Activated CD4-positive, alpha-beta T cell treated with anti-CD3 and anti-CD28 coated beads for 24 hours (primary cell): ENCODE data around the gene F2R.

ENCODE experiments used
- DNase-seq, 2 donors: peaks; one replicate each; pipeline ENCODE4 v3.0.0-alpha.2; 2020; ENCODE audit warnings: low read depth in 2 of 2

The F2R gene

DNA sequence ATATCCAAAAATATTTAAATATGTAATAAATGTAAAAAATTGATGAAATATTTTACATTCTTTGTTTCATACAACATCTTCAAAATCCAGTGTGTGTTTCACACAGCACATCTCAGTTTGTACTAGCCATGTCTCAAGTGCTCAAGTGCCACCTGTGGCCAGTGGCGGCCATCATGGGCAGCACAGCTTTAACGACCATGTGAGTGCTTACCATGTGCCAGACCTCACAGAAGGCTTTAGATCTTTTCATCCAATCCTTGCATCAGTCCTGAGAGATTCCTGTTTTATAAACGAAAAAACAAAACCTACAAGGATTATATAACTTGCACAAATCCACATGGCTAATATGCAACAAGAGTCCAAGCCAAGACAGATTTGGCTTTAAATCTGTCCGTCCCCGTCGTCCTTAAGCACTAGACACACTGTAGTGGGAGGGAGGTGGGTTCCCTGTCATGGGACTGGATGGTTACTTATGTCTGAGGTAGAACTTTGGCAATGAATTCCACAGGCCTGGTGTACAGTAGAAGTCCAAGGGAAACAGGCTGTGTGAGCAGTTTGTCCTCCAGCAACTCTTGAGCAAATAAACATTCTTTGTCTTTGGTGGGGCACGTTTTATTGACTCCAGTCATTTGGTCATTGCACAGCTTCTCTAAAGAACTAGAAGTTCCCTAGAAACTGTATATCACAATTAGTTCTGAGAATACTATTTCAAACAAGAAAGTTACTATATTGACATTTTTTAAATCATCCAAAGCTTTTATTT, 25.0 kb upstream of the F2R start:
- no peak for DNase-seq

- no peak for DNase-seq
Measured at GRCh38 chr5:76691467-76692273, 24.3 kb upstream of the F2R start.

DNA sequence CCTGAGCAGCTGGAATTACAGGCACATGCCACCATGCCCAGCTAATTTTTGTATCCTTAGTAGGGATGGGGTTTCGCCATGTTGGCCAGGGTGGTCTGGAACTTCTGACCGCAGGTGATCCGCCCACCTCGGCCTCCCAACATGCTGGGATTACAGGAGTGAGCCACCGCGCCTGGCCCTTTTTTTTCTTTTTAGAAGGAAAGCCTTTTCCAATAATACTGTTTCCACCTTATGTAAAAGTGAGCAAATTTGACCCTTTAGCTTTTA, 23.7 kb upstream of the F2R start:
- no peak for DNase-seq

GRCh38 chr5:76692651-76693050, 23.3 kb upstream of the F2R start:
- no peak for DNase-seq

GRCh38 chr5:76693141-76693540, 22.8 kb upstream of the F2R start:
- DNase-seq: no peak

DNA sequence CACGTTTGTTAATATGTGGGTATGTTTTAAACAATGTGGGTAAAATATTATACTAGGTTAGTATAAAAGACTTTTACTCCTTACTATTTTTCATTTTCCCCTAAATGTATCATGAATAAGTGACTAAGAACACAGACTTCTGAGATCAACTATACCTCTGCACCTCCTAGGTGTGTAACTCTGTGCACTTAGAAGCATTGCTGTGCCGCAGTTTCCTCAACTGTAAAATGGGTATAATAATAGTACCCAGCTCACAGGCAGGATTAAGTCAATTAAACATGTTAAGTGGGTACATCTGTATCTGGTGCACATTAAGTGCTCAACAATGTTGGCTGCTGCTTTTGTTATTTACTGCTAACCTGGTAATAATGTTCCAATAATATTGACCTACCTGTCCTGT, 21.6 kb upstream of the F2R start:
- no peak for DNase-seq

- no peak for DNase-seq
Measured at GRCh38 chr5:76695346-76695745, 20.6 kb upstream of the F2R start.

GRCh38 chr5:76696251-76696650, 19.7 kb upstream of the F2R start:
- no peak for DNase-seq

DNA sequence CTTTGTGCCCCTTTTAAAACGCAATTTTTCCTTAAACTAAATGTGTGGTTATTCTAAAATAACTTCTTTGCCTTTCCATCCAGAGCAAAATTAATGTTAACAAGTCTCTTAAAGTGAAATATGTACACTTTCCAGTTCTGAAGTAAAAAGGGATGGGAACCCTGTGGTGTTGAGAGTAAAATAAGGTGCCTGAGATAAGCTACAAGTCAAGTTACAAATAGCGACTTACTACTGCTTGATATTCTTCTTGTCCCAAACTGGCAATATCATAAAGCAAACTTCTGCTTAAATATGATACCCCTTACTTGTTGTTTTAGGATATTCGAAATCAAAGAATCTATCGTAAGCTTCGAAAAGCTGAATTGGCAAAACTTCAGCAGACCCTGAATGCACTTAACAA, 18.3 kb upstream of the F2R start:
- DNase-seq: no peak

- DNase-seq: no peak
Measured at GRCh38 chr5:76700571-76700970, 15.4 kb upstream of the F2R start.

- DNase-seq: no peak
Measured at GRCh38 chr5:76701298-76701697, 14.6 kb upstream of the F2R start.

DNA sequence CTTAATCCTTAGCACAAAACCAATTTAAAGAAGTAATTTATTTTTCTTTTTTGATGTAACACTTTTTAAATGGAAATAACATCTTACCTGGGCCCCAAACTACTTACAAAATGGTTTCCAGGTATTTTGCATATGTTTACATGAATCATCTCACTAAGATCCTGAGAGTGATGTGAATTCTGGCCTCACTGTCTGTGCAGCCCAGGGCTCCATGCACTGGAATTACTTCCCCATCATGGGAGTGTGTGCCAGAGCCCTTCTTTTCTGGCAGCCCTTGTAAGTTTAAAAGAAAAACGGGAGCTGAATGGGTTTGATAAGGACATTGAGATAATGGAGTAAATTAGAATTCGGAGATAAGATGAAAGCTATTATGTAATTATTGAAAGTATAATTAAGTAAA, 12.2 kb upstream of the F2R start:
- no peak for DNase-seq

DNA sequence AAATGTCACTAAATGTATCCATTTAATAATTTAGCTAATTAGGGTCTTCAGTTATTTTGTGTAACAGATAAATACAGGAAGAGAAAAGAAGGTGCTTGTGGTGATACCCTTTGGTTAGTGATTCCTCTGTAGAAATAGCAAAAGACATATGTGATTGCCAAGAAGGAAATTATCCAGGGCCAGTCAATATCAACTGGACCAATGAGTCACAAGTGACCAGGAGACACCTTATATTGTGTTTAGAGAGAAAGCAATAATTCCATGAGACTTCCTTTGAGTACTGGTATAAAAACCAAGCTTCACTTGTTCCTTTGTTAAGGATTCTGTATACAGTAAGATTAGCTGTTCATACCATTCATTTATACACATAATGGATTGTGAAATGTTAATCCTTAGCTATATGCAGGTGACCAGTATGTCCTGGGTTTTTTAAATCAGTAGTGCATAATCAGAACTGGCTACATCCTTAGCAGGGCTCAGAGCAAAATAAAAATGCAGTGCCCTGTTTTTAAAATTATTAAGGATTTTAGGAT, 11.7 kb upstream of the F2R start:
- DNase-seq: no peak

- DNase-seq: no peak
Measured at GRCh38 chr5:76705574-76705973, 10.4 kb upstream of the F2R start.

DNA sequence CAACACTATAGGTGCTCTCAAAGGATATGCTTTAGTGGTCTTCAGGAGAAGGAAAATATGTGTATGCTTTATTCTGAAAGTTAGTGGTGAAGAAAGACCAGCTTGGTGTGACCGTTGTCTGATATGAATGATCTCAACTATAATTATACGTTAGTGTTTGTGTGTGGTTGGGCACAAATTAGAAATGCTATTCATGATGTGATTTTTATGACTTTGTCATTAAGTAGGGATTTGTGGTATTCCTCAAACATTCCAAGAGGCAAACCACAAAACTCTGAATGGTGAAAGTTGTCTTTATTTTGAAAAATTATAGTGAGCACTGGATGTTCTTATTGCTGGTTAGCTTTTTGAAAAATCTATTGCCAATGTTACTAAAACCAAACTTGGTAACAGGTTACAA, 6.2 kb upstream of the F2R start:
- DNase-seq: no peak

DNA sequence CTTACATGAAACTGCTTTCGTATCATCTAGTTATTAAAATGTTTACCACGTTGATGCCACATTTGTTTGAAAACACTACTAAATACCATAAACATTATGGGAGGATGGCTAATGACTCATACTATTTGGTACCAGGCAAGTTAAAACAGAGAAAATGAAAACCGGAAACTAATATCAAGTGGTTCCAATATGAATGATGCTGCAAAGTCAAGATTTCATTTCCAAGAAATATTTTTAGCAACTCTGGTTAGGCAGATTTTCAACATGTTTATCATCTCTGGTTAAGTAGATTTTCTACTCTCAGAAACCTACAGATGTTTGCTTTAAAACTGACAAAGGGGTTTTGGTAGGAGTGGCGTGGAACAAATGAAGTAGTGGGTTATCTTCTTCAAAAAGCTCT, 4.9 kb upstream of the F2R start:
- DNase-seq: no peak

DNA sequence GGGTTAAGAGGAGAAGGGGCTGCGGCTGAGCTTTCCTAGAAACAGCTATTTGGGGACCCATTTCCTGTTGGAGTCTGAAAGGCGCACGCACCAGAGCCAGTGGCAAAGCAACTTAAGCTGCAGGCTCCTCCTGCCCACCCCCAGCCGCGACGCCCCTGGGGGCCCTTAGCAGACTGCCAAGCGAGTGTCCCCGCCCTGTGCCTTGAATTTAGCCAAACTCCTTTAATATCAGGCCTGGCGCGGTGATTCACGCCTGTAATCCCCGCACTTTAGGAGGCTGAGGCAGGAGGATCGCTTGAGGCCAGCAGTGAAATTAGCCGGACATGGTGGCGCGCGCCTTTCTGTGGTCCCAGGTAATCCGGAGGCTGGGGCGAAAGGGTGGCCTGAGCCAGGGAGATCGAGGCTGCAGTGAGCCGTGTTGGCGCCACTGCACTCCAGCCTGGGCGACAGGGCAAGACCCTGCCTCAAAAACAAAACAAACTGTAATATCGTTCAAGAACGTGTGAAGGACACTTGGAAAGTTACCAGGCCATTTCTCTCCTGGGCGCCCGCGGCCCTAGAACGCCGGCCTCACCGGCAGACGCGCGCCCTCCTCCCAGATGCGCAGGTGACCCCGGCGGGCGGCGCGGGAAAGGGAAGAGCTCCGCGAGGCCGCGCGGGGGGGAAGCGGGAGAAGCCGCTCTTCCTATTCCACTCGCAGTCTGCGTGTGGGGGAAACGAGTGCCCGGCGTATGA, 1.0 kb upstream of the F2R start:
- no peak for DNase-seq

DNA sequence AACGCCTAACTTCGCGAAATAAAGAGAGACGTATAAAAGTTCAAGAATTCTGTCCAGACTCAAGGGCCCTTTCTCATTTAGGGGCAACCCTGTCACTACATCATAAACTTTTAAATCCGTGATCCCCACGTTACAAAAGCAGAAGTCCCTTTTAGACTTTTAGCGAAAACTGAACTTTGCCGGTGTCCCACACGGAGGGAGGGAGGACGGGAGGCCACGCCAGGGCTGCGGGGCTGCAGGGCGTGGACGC, 515 bp upstream of the F2R start:
- no peak for DNase-seq

DNA sequence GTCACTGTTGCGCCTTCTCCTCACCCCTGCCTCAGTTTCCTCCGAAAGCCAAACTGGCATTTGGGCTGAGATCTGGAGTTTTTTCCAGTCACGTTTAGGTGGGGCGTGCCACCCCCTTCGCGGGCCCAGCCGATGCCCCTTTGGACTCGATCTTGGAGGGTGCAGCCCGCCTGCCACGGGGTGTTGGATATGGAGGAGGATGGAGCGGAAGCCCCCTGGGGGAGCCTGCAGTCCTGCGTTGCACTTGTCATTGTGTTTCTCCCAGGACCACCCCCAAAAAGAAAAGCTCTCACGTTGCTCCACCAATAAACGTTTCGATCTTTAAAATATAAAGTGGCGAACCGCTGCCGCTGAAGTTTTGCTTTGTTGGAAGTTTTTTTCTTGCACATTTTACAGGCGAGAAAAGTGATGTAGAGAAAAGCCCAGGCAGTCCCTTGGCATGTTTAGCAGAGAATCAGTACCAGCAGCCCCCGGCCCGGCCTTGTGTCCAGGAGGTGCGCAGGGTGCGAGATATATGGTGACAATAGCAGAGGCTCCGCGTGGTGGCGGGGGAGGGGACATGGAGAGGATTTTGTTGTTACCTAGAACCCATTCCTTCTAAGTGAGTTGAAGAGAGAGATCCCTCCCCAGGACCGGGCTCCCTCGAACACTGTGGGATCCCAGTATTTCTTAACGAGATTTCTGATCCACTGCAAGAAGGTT, 681 bp downstream of the F2R start:
- no peak for DNase-seq

DNA sequence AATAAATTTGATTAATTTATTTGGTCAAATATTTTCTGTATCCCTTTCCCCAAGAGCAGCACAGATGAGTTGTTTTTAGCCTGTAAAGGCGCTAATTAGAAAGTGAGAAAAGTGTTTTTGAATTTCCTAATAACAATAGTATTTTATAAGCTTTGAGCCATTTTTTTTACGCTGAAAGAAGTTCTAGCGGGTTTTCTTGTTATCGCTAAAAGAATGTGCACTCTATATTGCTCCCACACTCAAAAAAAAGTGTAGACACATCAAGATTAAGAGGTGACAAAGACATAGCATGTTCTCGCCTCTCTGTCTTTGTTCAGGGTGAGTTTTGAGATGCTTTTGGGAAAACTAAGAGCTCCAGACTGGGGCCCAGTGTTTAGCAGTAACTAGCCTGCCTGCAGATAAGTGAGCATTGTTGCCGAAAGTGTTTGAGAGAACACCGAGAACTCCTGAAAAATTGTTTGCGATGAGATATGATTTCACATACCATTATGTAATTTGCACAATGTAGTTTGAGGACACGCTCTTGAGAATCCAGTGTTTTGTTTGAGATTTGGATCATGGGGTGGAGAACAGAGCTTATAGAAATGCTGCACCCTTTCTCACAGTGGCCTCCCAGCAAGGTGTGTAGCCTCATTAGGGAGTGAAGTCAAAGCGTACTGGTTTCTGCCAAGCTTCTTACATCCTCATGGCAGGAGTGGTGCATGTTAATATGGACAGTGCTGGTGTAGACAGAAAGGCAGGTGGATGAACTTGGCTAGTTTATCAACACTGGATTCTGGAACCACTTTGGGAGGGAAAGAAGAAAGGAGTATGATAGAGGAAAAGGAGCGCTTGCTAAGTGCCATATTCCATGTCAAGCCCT, 1.5 kb downstream of the F2R start:
- DNase-seq: no peak

DNA sequence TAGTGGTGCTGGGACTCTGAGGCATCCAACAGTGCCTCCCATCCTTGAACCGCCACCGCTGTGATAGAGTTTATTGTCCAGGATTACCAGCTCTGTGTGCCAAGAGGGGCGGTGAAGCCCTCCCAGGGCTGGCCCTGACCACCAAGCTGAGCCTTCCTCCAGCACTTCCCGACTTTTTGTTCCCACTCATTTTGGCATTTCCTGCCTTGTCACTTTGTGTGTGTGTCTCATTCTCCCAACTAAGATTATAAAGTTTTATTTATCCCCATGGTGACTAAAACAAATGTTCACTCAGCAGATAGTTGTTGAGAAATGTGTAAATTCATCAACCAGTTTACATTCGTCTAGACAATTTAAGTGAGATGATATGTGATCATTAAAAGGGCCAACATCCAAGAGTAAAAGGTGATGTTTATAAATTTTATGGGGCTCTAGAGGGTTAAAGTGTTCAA, 2.5 kb downstream of the F2R start:
- no peak for DNase-seq
